Urinary bladder (tissue), 4 donors: ENCODE data around the gene PTPRN2. TPM values are rescaled to one million over a fixed set of nuclear protein-coding genes. Genes with fewer than 3 reads are reported as not detected.

ENCODE experiments used
- DNase-seq: peaks from one replicate; pipeline ENCODE4 v3.0.0-alpha.2; 2015; ENCODE audit errors: extremely low spot score
- H3K27ac ChIP-seq: one replicate; pipeline ENCODE4 v1.5.1; 2013; ENCODE audit warnings: low read depth, mild to moderate bottlenecking, moderate library complexity
- H3K36me3 ChIP-seq: one replicate; pipeline ENCODE4 v1.6.1; 2013; ENCODE audit warnings: mild to moderate bottlenecking, moderate library complexity; ENCODE audit not compliant: insufficient read depth
- H3K4me1 ChIP-seq: one replicate; pipeline ENCODE4 v1.6.1; 2013; ENCODE audit warnings: mild to moderate bottlenecking, moderate library complexity; ENCODE audit not compliant: insufficient read depth
- H3K4me3 ChIP-seq: one replicate; pipeline ENCODE4 v1.5.1; 2013; ENCODE audit warnings: low read depth, low read length
- WGBS: extraction: QIAGEN DNeasy Blood & Tissue Kit; methylation state at CpG from one replicate; pipeline ENCODE4 v1.1.7; 2013; 5-methylcytosine and 5-hydroxymethylcytosine counted together
- polyA plus RNA-seq: library from polyadenylated mRNA; stranded (reverse); fragments of 200-250 nt; gene quantifications from one replicate; pipeline ENCODE4 v1.2.3, GENCODE V29; 2013
- total RNA-seq: library from RNA; depleted of rRNA; stranded (reverse); fragments of >200 nt; gene quantifications from one replicate; pipeline ENCODE4 v1.2.3, GENCODE V29; 2014
- donor health status: healthy with polysubstance abuse.
- donor health status: healthy.

PTPRN2 gene
- total and polyA plus RNA-seq, 2 donors: 2.8 to 4.4 TPM

GRCh38 chr7:158285383-158285770 lies 302.2 kb downstream of the PTPRN2 start:
- no peak for DNase-seq
- Histone ChIP-seq H3K36me3 (no peaks in the 10 kb centered on the region), H3K27ac (no peak overlapping the region), H3K4me3 (no peak overlapping the region), H3K4me1 (no peaks in the 10 kb centered on the region)
- 90% methylated on average over 9 of the region's 9 CpGs for WGBS

- H3K4me1 ChIP-seq: no peaks in the 10 kb centered on the region
- DNase-seq: no peak
- no peaks in the 10 kb centered on the region for H3K36me3 ChIP-seq
- H3K27ac ChIP-seq: no peak overlapping the region
- WGBS: 83% methylated on average over 18 of the region's 18 CpGs
- no peak overlapping the region for H3K4me3 ChIP-seq
Measured at GRCh38 chr7:158284617-158285382, 302.8 kb downstream of the PTPRN2 start.

GRCh38 chr7:158284121-158284520 lies 303.5 kb downstream of the PTPRN2 start:
- Histone ChIP-seq H3K27ac (no peak overlapping the region), H3K36me3 (no peaks in the 10 kb centered on the region), H3K4me1 (no peaks in the 10 kb centered on the region), H3K4me3 (no peak overlapping the region)
- WGBS: 87% methylated on average over 6 of the region's 6 CpGs
- DNase-seq: no peak

- H3K36me3 ChIP-seq: no peaks in the 10 kb centered on the region
- no peak overlapping the region for H3K4me3 ChIP-seq
- H3K27ac ChIP-seq: no peak overlapping the region
- DNase-seq: no peak
- 84% methylated on average over 32 of the region's 32 CpGs for WGBS
- no peaks in the 10 kb centered on the region for H3K4me1 ChIP-seq
Measured at GRCh38 chr7:158283016-158283974, 304.3 kb downstream of the PTPRN2 start.

GRCh38 chr7:158282461-158283001 lies 305.1 kb downstream of the PTPRN2 start:
- no peak for DNase-seq
- no peaks in the 10 kb centered on the region for H3K4me1 ChIP-seq
- H3K27ac ChIP-seq: no peak overlapping the region
- no peak overlapping the region for H3K4me3 ChIP-seq
- WGBS: 82% methylated on average over 24 of the region's 24 CpGs
- no peaks in the 10 kb centered on the region for H3K36me3 ChIP-seq

- no peak overlapping the region for H3K27ac ChIP-seq
- no peak overlapping the region for H3K4me3 ChIP-seq
- DNase-seq: no peak
- WGBS: 82% methylated on average over 8 of the region's 8 CpGs
- H3K4me1 ChIP-seq: no peaks in the 10 kb centered on the region
- no peaks in the 10 kb centered on the region for H3K36me3 ChIP-seq
Measured at GRCh38 chr7:158281441-158281840, 306.2 kb downstream of the PTPRN2 start.

GRCh38 chr7:158280448-158281144 lies 307.0 kb downstream of the PTPRN2 start:
- Histone ChIP-seq H3K27ac (no peak overlapping the region), H3K4me1 (no peaks in the 10 kb centered on the region), H3K36me3 (no peaks in the 10 kb centered on the region), H3K4me3 (no peak overlapping the region)
- WGBS: 91% methylated on average over 29 of the region's 29 CpGs
- no peak for DNase-seq

GRCh38 chr7:158279539-158280447 lies 307.8 kb downstream of the PTPRN2 start:
- Histone ChIP-seq H3K36me3 (no peaks in the 10 kb centered on the region), H3K4me1 (no peaks in the 10 kb centered on the region), H3K4me3 (no peak overlapping the region), H3K27ac (no peak overlapping the region)
- DNase-seq: no peak
- WGBS: 89% methylated on average over 53 of the region's 53 CpGs

- no peak overlapping the region for H3K4me3 ChIP-seq
- 71% methylated on average over 9 of the region's 9 CpGs for WGBS
Measured at GRCh38 chr7:158278745-158279320, 308.8 kb downstream of the PTPRN2 start.

GRCh38 chr7:158277219-158278141 lies 310.1 kb downstream of the PTPRN2 start:
- H3K4me1 ChIP-seq: no peaks in the 10 kb centered on the region
- H3K27ac ChIP-seq: no peak overlapping the region
- no peak for DNase-seq
- H3K36me3 ChIP-seq: no peaks in the 10 kb centered on the region
- no peak overlapping the region for H3K4me3 ChIP-seq
- 71% methylated on average over 29 of the region's 29 CpGs for WGBS

More at GRCh38 chr7:158278745-158279320, 308.8 kb downstream of the PTPRN2 start:
- H3K36me3 ChIP-seq: no peaks in the 10 kb centered on the region
- no peak overlapping the region for H3K27ac ChIP-seq
- no peaks in the 10 kb centered on the region for H3K4me1 ChIP-seq
- no peak for DNase-seq

GRCh38 chr7:158276414-158277218 lies 311.0 kb downstream of the PTPRN2 start:
- H3K27ac ChIP-seq: no peak overlapping the region
- H3K4me3 ChIP-seq: no peak overlapping the region
- H3K36me3 ChIP-seq: no peaks in the 10 kb centered on the region
- WGBS: 77% methylated on average over 34 of the region's 34 CpGs
- H3K4me1 ChIP-seq: no peaks in the 10 kb centered on the region
- DNase-seq: no peak
